ENCODE results near the gene BCAR3.
"Not testable (repeated sequence)": the region's sequence is repeated elsewhere in the genome, so short reads cannot be mapped to it uniquely, and the experiment has no call there.

The BCAR3 gene

GRCh38 chr1:93705892-93706500 lies 24.4 kb upstream of the BCAR3 start:
- DNase-seq (ENCODE audit: low spot score) = no peak

- peak; percentile 47 for DNase-seq (ENCODE audit: low spot score)
Observed at GRCh38 chr1:93704052-93704451, 22.4 kb upstream of the BCAR3 start.

- DNase-seq (ENCODE audit: low spot score) = no peak
Observed at GRCh38 chr1:93703643-93704042, 22.0 kb upstream of the BCAR3 start.

GRCh38 chr1:93702828-93703183 lies 21.2 kb upstream of the BCAR3 start:
- no peak for DNase-seq (ENCODE audit: low spot score)

- DNase-seq (ENCODE audit: low spot score) = no peak
Observed at GRCh38 chr1:93702111-93702827, 20.6 kb upstream of the BCAR3 start.

GRCh38 chr1:93701629-93702028 lies 20.0 kb upstream of the BCAR3 start:
- no peak for DNase-seq (ENCODE audit: low spot score)

GRCh38 chr1:93700532-93701469 lies 19.2 kb upstream of the BCAR3 start:
- DNase-seq (ENCODE audit: low spot score) = no peak

GRCh38 chr1:93699503-93700168 lies 18.0 kb upstream of the BCAR3 start:
- DNase-seq (ENCODE audit: low spot score) = no peak

- DNase-seq (ENCODE audit: low spot score) = no peak
Observed at GRCh38 chr1:93699049-93699384, 17.4 kb upstream of the BCAR3 start.

GRCh38 chr1:93698329-93699048 lies 16.9 kb upstream of the BCAR3 start:
- no peak for DNase-seq (ENCODE audit: low spot score)

GRCh38 chr1:93697566-93697965 lies 15.9 kb upstream of the BCAR3 start:
- not testable (repeated sequence) for DNase-seq (ENCODE audit: low spot score)

GRCh38 chr1:93695411-93696005 lies 13.9 kb upstream of the BCAR3 start:
- DNase-seq (ENCODE audit: low spot score) = peak; percentile 18

- no peak for DNase-seq (ENCODE audit: low spot score)
Observed at GRCh38 chr1:93694819-93695218, 13.2 kb upstream of the BCAR3 start.

- no peak for DNase-seq (ENCODE audit: low spot score)
Observed at GRCh38 chr1:93694039-93694438, 12.4 kb upstream of the BCAR3 start.

- DNase-seq (ENCODE audit: low spot score) = no peak
Observed at GRCh38 chr1:93692983-93693591, 11.4 kb upstream of the BCAR3 start.

GRCh38 chr1:93692451-93692861 lies 10.8 kb upstream of the BCAR3 start:
- DNase-seq (ENCODE audit: low spot score) = no peak

- DNase-seq (ENCODE audit: low spot score) = no peak
Observed at GRCh38 chr1:93692026-93692425, 10.4 kb upstream of the BCAR3 start.

GRCh38 chr1:93690921-93691789 lies 9.5 kb upstream of the BCAR3 start:
- DNase-seq (ENCODE audit: low spot score) = no peak

- no peak for DNase-seq (ENCODE audit: low spot score)
Observed at GRCh38 chr1:93690341-93690740, 8.7 kb upstream of the BCAR3 start.

All from globus pallidus (tissue), 1 donor.